Peyer's patch (tissue), 4 donors: Measurements from ENCODE around the gene PLOD2.

ENCODE experiments used
- CTCF ChIP-seq, 6 experiments: fragments of 450-650 bp in 4 of 6; fragments of 200-600 bp in 2 of 6; sonication (generic) in 1 of 6; IDR thresholded peaks; one replicate each; pipeline ENCODE4 v1.5.1; 2017 to 2019; ENCODE audit warnings: antibody characterized with exemption in 6 of 6, mild to moderate bottlenecking in 3 of 6, moderate library complexity in 1 of 6
- POLR2A ChIP-seq, 2 donors: fragments of 450-650 bp; IDR thresholded peaks; one replicate each; pipeline ENCODE4 v1.5.1; 2017; ENCODE audit warnings: antibody characterized with exemption in 2 of 2, mild to moderate bottlenecking in 2 of 2, moderate library complexity in 2 of 2

- no peak for TF ChIP-seq CTCF (IDR thresholded peaks at IDR 0.05)
- no peak for TF ChIP-seq POLR2A (IDR thresholded peaks at IDR 0.05)
Observed at GRCh38 chr3:146166826-146167225, 5.8 kb upstream of the PLOD2 start.
